MM.1S (cell line): Measurements from ENCODE around the gene KRT23.

ENCODE experiments used
- CTCF ChIP-seq: fragments of 300-600 bp; sonication (generic); IDR thresholded peaks from 2 replicates; pipeline ENCODE4 v1.5.1; 2016; ENCODE audit warnings: antibody characterized with exemption, low read length, mixed read lengths
- EZH2 ChIP-seq: fragments of 300-600 bp; sonication (generic); optimal IDR thresholded peaks from 2 replicates; pipeline ENCODE3; 2017; ENCODE audit warnings: low read depth, mild to moderate bottlenecking, antibody characterized with exemption, low read length, mixed read lengths
- EZH2phosphoT487 ChIP-seq: fragments of 300-600 bp; sonication (generic); IDR thresholded peaks from 2 replicates; pipeline ENCODE4 v1.6.1; 2018; ENCODE audit warnings: antibody characterized with exemption, low read length

GRCh38 chr17:40956401-40957254 lies 19.2 kb upstream of the KRT23 start:
- TF ChIP-seq CTCF (no peak), EZH2phosphoT487 (no peak), EZH2 (no peak)
